Heart left ventricle (tissue), 13 donors: ENCODE data around the gene OLAH.

ENCODE experiments used
- POLR2A ChIP-seq, 2 donors: fragments of 450-650 bp; IDR thresholded peaks; one replicate each; pipeline ENCODE4 v1.6.1; 2017; ENCODE audit warnings: antibody characterized with exemption in 2 of 2, mild to moderate bottlenecking in 2 of 2, moderate library complexity in 2 of 2
- TF ChIP-seq, protein P1 (sequence below), 12 donors: fragments of 200-600 bp; sonication (generic) in 4 of 12; IDR thresholded peaks; one replicate each; pipeline versions ENCODE4 v1.5.0 to v1.8.0; 2018 to 2022; ENCODE audit warnings: antibody characterized with exemption in 12 of 12, mild to moderate bottlenecking in 5 of 12
- donor health status: ischemic (EF 13 %, LVEDD 7.1; RV severe dilation, severe dysfunction).
- donor health status: DM: no; HTN: yes; CAD: no.
- donor health status: DM: no; HTN: no; CAD: no.
- donor health status: ischemic (EF 25% LVEDD 6.9; RV normal size, moderate dysfunction).
- donor health status: ischemic (EF 25% LVEDD 5.7; RV mildly dilated, moderate dysfunction).
- donor health status: ischemic (EF 35%, LVEDD 5.7; RV mildly dilated, moderate dysfunction).
- donor health status: nonischemic (EF 11% LVEDD 7.7; RV severe dilation, severe dysfunction).
- donor health status: DM: yes; HTN: yes; CAD: no.
- donor health status: PGD.
- donor health status: ischemic (EF 29% LVEDD 5.4; RV normal size, mild dysfunction).
- donor health status: nonischemic (EF 23%, LVEDD 6.1; RV moderate dilation, normal function).

DNA sequence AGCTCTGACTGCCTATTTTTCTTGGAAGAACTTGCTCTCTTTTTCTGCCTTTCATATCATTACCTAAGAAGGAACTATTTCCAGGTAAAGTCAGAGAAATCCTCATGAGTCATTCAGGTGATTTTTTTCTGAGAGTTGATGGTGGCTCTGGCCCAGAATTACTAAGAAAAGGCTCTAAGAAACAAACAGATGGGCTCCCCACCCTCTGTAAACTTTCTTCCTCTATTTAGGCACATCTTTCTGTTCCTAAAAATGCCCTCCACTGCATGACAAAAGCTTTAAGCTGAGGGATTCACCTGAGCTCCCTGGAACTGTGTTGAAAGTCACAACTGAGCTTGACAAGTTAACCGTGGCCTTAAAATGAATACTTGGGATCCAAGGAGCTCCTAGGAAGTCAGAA lies 1.6 kb downstream of the OLAH start:
- no peak for TF ChIP-seq POLR2A (IDR thresholded peaks at IDR 0.05)
- TF ChIP-seq, protein P1, sequence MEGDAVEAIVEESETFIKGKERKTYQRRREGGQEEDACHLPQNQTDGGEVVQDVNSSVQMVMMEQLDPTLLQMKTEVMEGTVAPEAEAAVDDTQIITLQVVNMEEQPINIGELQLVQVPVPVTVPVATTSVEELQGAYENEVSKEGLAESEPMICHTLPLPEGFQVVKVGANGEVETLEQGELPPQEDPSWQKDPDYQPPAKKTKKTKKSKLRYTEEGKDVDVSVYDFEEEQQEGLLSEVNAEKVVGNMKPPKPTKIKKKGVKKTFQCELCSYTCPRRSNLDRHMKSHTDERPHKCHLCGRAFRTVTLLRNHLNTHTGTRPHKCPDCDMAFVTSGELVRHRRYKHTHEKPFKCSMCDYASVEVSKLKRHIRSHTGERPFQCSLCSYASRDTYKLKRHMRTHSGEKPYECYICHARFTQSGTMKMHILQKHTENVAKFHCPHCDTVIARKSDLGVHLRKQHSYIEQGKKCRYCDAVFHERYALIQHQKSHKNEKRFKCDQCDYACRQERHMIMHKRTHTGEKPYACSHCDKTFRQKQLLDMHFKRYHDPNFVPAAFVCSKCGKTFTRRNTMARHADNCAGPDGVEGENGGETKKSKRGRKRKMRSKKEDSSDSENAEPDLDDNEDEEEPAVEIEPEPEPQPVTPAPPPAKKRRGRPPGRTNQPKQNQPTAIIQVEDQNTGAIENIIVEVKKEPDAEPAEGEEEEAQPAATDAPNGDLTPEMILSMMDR (IDR thresholded peaks at IDR 0.05), result no peak
